GM12864 (cell line): ENCODE data around the gene DEFB114.

Source experiments
- DNase-seq: peaks from one replicate; pipeline ENCODE4 v3.0.0-alpha.2; 2011; ENCODE audit warnings: low read depth
- H3K4me3 ChIP-seq: 2 replicates; pipeline ENCODE4 v1.5.1; 2011; ENCODE audit warnings: mild to moderate bottlenecking, low read depth, low read length, control low read depth
- CTCF ChIP-seq: IDR thresholded peaks from 2 replicates; pipeline ENCODE4 v1.5.1; 2011; ENCODE audit warnings: low read depth, mild to moderate bottlenecking, moderate library complexity, low read length, control low read depth, inconsistent platforms; ENCODE audit errors: missing control alignments

Gene DEFB114, protein sequence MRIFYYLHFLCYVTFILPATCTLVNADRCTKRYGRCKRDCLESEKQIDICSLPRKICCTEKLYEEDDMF

GRCh38 chr6:49964064-49964463 lies at the start of gene DEFB114:
Gene DEFB114 (minus strand): TSS chr6:49964164. CDS start chr6:49964105, 59 bp downstream.
- no peak for DNase-seq
- TF ChIP-seq CTCF = no peak
- no peak within 1 kb of the TSS for H3K4me3 ChIP-seq

DNA sequence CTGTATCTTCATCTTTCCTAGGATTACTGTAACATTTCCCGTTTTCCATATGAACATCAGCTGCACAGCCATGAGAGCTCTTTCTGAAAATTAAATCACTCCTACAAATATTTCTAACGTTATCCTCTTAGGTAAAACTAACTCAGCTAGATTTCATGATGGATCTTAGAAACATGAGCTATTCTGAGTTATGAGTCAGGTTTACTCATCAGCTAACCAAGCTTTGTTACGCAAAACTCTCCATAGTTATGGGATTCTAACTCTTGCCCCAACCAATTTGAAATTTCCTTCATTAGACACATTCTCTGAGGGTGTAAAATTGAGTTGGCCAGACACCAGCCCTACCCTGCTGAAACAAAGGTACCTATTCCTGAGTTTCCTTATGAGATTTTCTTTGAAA lies 43.9 kb upstream of the DEFB114 start:
- no peak for DNase-seq
- TF ChIP-seq CTCF = no peak

GRCh38 chr6:50003139-50003538 lies 39.2 kb upstream of the DEFB114 start:
- TF ChIP-seq CTCF = no peak
- no peak for DNase-seq
- no peak overlapping the region for H3K4me3 ChIP-seq

More for the DNA sequence above, 43.9 kb upstream of the DEFB114 start:
- no peak overlapping the region for H3K4me3 ChIP-seq

- no peak for TF ChIP-seq CTCF
- H3K4me3 ChIP-seq = no peak overlapping the region
- DNase-seq = no peak
These were observed 31.3 kb upstream of the DEFB114 start for GRCh38 chr6:49995278-49995677.

DNA sequence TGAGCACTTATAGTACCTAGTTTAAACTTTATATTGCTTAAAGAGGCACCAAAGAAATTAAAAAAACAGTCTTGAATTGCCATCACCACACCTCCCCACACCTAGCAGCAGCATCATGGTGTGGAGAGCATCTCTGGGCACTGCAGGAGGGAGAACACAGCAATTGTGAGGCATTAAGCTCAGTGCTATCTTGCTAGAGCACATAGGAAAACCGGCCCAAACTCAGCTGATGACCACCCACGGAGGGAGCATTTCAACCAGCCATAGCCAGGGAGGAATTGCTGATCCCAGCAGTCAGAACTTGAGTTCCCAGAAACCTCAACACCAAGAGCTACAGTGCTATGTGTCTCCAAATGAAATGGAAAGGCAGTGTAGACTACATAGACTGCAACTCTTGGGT lies 24.9 kb upstream of the DEFB114 start:
- no peak for DNase-seq
- H3K4me3 ChIP-seq = no peak overlapping the region
- TF ChIP-seq CTCF = no peak

GRCh38 chr6:49987749-49988148 lies 23.8 kb upstream of the DEFB114 start:
- H3K4me3 ChIP-seq = no peak overlapping the region
- no peak for TF ChIP-seq CTCF
- no peak for DNase-seq

DNA sequence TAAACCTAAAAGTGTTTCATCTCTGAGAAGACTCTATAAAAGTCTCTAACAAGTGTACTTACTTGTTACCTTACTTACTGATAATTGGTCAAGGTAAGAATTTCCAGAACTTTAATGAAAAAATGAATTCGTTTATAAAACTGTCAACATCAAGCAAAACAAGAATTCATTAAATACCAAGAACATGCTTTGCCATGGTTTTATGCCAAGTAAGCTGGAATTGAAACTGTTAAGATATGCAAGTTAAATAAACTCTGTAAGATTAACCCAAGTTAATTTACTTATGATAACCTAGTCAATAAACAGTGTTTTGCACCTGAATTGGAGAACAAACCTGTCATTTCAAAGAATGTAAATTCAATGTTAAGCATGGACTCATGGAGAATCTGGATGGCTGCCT lies 22.6 kb upstream of the DEFB114 start:
- TF ChIP-seq CTCF = no peak
- DNase-seq = no peak
- H3K4me3 ChIP-seq = no peak overlapping the region
